ENCODE measurements around the gene TBX10.
"Not testable (repeated sequence)": the region's sequence is repeated elsewhere in the genome, so short reads cannot be mapped to it uniquely, and the experiment has no call there.

TBX10 gene

GRCh38 chr11:67639438-67639859 is at the start of gene TBX10:
Gene TBX10 (minus strand): TSS chr11:67639763. CDS start chr11:67639472, 291 bp downstream.
- DNase-seq: no peak

- DNase-seq: no peak
Measured at GRCh38 chr11:67689178-67689577, 49.6 kb upstream of the TBX10 start.

GRCh38 chr11:67687986-67688385 is 48.4 kb upstream of the TBX10 start:
- DNase-seq: no peak

GRCh38 chr11:67685641-67686332 is 46.2 kb upstream of the TBX10 start:
- peak; percentile 47 to 48 for DNase-seq

GRCh38 chr11:67682126-67683034 is 42.8 kb upstream of the TBX10 start:
- DNase-seq: not testable (repeated sequence)

GRCh38 chr11:67680696-67681470 is 41.3 kb upstream of the TBX10 start:
- DNase-seq: no peak

- no peak for DNase-seq
Measured at GRCh38 chr11:67675058-67675747, 35.6 kb upstream of the TBX10 start.

GRCh38 chr11:67674442-67674871 is 34.9 kb upstream of the TBX10 start, which contains the start of gene ALDH3B2:
Gene ALDH3B2 (minus strand): TSS chr11:67674623. CDS start chr11:67666935, 7,688 bp downstream.
- no peak for DNase-seq

GRCh38 chr11:67673902-67674301 is 34.3 kb upstream of the TBX10 start:
- no peak for DNase-seq

GRCh38 chr11:67673358-67673757 is 33.8 kb upstream of the TBX10 start:
- no peak for DNase-seq

- no peak for DNase-seq
Measured at GRCh38 chr11:67671211-67671520, 31.6 kb upstream of the TBX10 start.

- DNase-seq: no peak
Measured at GRCh38 chr11:67670316-67671210, 31.0 kb upstream of the TBX10 start.

- no peak for DNase-seq
Measured at GRCh38 chr11:67668192-67668551, 28.6 kb upstream of the TBX10 start.

- DNase-seq: no peak
Measured at GRCh38 chr11:67667490-67668191, 28.1 kb upstream of the TBX10 start.

GRCh38 chr11:67666676-67667489 is 27.3 kb upstream of the TBX10 start:
- no peak for DNase-seq

GRCh38 chr11:67666303-67666645 is 26.7 kb upstream of the TBX10 start:
- DNase-seq: no peak

- peak in 1 of 2 experiments; percentile 6 for DNase-seq
Measured at GRCh38 chr11:67665541-67666302, 26.2 kb upstream of the TBX10 start.

GRCh38 chr11:67664696-67665540 is 25.4 kb upstream of the TBX10 start:
- DNase-seq: no peak
